Activated CD8-positive, alpha-beta memory T cell treated with anti-CD3 and anti-CD28 coated beads, Interleukin-2, amount 50 U/mL, for 24 hours (primary cell): Measurements from ENCODE around the gene GALNT1.

Experiments
- DNase-seq: peaks from one replicate; pipeline ENCODE4 v3.0.0-alpha.2; 2020; ENCODE audit errors: extremely low read depth

The GALNT1 gene

GRCh38 chr18:35716169-35716831 is 134.8 kb downstream of the GALNT1 start:
- DNase-seq, result no peak

GRCh38 chr18:35717182-35717581 is 135.6 kb downstream of the GALNT1 start:
- DNase-seq, result no peak

GRCh38 chr18:35721431-35722081 is 140.0 kb downstream of the GALNT1 start:
- DNase-seq, result no peak

GRCh38 chr18:35728676-35729075 is 147.1 kb downstream of the GALNT1 start:
- DNase-seq, result no peak

- no peak for DNase-seq
Measured at GRCh38 chr18:35729991-35730668, 148.6 kb downstream of the GALNT1 start.

GRCh38 chr18:35730691-35731370 is 149.3 kb downstream of the GALNT1 start:
- DNase-seq, result no peak

- DNase-seq, result no peak
Measured at GRCh38 chr18:35731701-35732100, 150.2 kb downstream of the GALNT1 start.

GRCh38 chr18:35732162-35732561 is 150.6 kb downstream of the GALNT1 start:
- no peak for DNase-seq

- DNase-seq, result no peak
Measured at GRCh38 chr18:35732636-35733035, 151.1 kb downstream of the GALNT1 start.

GRCh38 chr18:35733408-35733807 is 151.9 kb downstream of the GALNT1 start:
- no peak for DNase-seq

- no peak for DNase-seq
Measured at GRCh38 chr18:35736696-35737095, 155.2 kb downstream of the GALNT1 start.

- DNase-seq, result no peak
Measured at GRCh38 chr18:35739778-35740177, 158.2 kb downstream of the GALNT1 start.

GRCh38 chr18:35740656-35741055 is 159.1 kb downstream of the GALNT1 start:
- no peak for DNase-seq

- no peak for DNase-seq
Measured at GRCh38 chr18:35743916-35744315, 162.4 kb downstream of the GALNT1 start.

GRCh38 chr18:35745814-35746213 is 164.3 kb downstream of the GALNT1 start:
- no peak for DNase-seq

- no peak for DNase-seq
Measured at GRCh38 chr18:35746826-35747339, 165.3 kb downstream of the GALNT1 start.

- DNase-seq, result no peak
Measured at GRCh38 chr18:35747894-35748472, 166.4 kb downstream of the GALNT1 start.

- no peak for DNase-seq
Measured at GRCh38 chr18:35749701-35750100, 168.2 kb downstream of the GALNT1 start.

GRCh38 chr18:35750929-35751328 is 169.4 kb downstream of the GALNT1 start:
- DNase-seq, result no peak

GRCh38 chr18:35753306-35753910 is 171.9 kb downstream of the GALNT1 start:
- DNase-seq, result no peak

- DNase-seq, result no peak
Measured at GRCh38 chr18:35754464-35754863, 172.9 kb downstream of the GALNT1 start.
